ENCODE data around the gene TPK1.

DNA sequence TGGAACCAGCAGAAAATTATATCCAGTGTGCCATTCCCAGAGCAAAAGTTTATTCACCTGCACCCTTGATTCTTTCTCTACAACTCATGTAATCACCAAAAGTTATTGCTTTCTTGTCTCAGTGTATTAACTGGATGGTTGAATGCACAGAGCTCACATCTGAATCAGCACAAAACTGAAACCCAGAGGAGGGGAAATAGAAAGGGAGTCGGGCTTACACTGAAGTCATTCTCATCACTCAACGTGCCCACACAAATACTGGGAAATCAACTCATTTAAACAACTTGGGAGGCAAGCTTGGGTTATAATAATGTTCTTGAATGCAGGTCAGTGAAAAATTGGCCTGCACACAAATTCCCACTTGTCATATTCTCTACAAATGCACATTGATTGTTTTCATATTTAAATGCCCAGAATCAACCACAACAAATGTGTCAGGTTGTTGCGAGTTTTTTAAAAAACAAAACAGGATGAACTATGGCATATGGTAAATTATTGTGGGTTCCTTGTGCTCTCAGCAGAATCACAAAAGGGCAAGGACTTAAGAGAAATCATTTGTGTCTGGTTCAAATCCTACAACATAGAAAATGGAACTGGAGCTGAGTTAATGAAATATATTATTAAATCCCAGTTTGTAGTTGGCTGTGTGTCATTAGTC, 306.5 kb downstream of the TPK1 start:
- TF ChIP-seq CTCF (IDR thresholded peaks at IDR 0.05) (no peak), POLR2A (IDR thresholded peaks at IDR 0.05) (no peak)

Data from right lobe of liver (tissue), 4 donors.